Prostate gland (tissue), 2 donors: ENCODE measurements around the gene IMMP2L. TPM values are rescaled to one million over a fixed set of nuclear protein-coding genes. Genes with fewer than 3 reads are reported as not detected.

Source experiments
- DNase-seq: peaks from one replicate; pipeline ENCODE4 v3.0.0-alpha.2; 2019; ENCODE audit warnings: low spot score
- H3K27ac ChIP-seq, 2 donors: fragments of 200-600 bp; sonication (generic); 2 replicates each; pipeline ENCODE4 v1.5.1; 2017 to 2019
- H3K27me3 ChIP-seq: fragments of 200-600 bp; sonication (generic); replicated peaks from 2 replicates; pipeline ENCODE4 v1.5.1; 2019; ENCODE audit not compliant: insufficient read depth
- H3K36me3 ChIP-seq, 2 donors: fragments of 200-600 bp; sonication (generic); 1 replicate in 1 of 2; 2 replicates in 1 of 2; pipeline versions ENCODE4 v1.5.1 to v1.8.1; 2017 to 2019
- H3K4me1 ChIP-seq: fragments of 200-600 bp; sonication (generic); replicated peaks from 2 replicates; pipeline ENCODE4 v1.5.1; 2019
- H3K4me3 ChIP-seq, 2 donors: fragments of 200-600 bp; sonication (generic); 2 replicates each; pipeline ENCODE4 v1.5.1; 2017 to 2019
- H3K9me3 ChIP-seq: fragments of 200-600 bp; sonication (generic); 2 replicates; pipeline ENCODE4 v1.5.1; 2017
- CTCF ChIP-seq, 4 experiments: fragments of 200-600 bp in 2 of 4; fragments of 450-650 bp in 2 of 4; sonication (generic) in 2 of 4; IDR thresholded peaks; 1 replicate in 3 of 4; 2 replicates in 1 of 4; pipeline ENCODE4 v1.5.1; 2016 to 2019; ENCODE audit warnings: antibody characterized with exemption in 4 of 4, mild to moderate bottlenecking in 2 of 4, moderate library complexity in 2 of 4
- POLR2A ChIP-seq: fragments of 450-650 bp; IDR thresholded peaks from one replicate; pipeline ENCODE4 v1.6.1; 2016; ENCODE audit warnings: antibody characterized with exemption, mild to moderate bottlenecking
- POLR2AphosphoS5 ChIP-seq: sonication (generic); formaldehyde crosslinking; IDR thresholded peaks from one replicate; pipeline ENCODE4 v1.6.1; 2017; ENCODE audit warnings: antibody characterized with exemption
- WGBS: methylation state at CpG from one replicate; pipeline ENCODE4 v1.1.5; 2018; 5-methylcytosine and 5-hydroxymethylcytosine counted together
- intact Hi-C: fragments of 100-400 bp; cut with DNase I; formaldehyde crosslinking; loops from one replicate; pipeline ENCODE4 v1.14.2; 2022
- total RNA-seq, 2 donors: library from RNA; depleted of rRNA; stranded (reverse); fragments of >200 nt; gene quantifications; one replicate each; pipeline ENCODE4 v1.1.0, GENCODE V29; 2016

IMMP2L gene
- total RNA-seq, 2 donors from 2014 or later, result 16.9 to 20.4 TPM

GRCh38 chr7:110647266-110647665, 915.0 kb downstream of the IMMP2L start:
- TF ChIP-seq POLR2A, result no peak
- TF ChIP-seq CTCF (IDR thresholded peaks at IDR 0.05), result no peak
- no peak for TF ChIP-seq POLR2AphosphoS5
- Histone ChIP-seq H3K36me3 (no peaks in the 10 kb centered on the region), H3K9me3 (no peaks in the 10 kb centered on the region), H3K27ac (no peak overlapping the region), H3K4me1 (no peaks in the 10 kb centered on the region), H3K27me3 (no peaks in the 10 kb centered on the region), H3K4me3 (no peak overlapping the region)
- intact Hi-C loops, result no loop called here
- DNase-seq, result no peak
- WGBS, result 98% methylated on average over 4 of the region's 4 CpGs

- Histone ChIP-seq H3K4me1 (no peaks in the 10 kb centered on the region), H3K36me3 (no peaks in the 10 kb centered on the region), H3K9me3 (no peaks in the 10 kb centered on the region), H3K27me3 (no peaks in the 10 kb centered on the region), H3K4me3 (no peak overlapping the region), H3K27ac (no peak overlapping the region)
- 81% methylated on average over 2 of the region's 2 CpGs for WGBS
- no peak for DNase-seq
- intact Hi-C loops, result no loop called here
- no peak for TF ChIP-seq POLR2A
- TF ChIP-seq POLR2AphosphoS5, result no peak
- TF ChIP-seq CTCF (IDR thresholded peaks at IDR 0.05), result no peak
These were observed 915.5 kb downstream of the IMMP2L start for GRCh38 chr7:110646804-110647203.

GRCh38 chr7:110645616-110646015, 916.7 kb downstream of the IMMP2L start:
- H3K4me1 ChIP-seq, result no peaks in the 10 kb centered on the region
- no peaks in the 10 kb centered on the region for H3K27me3 ChIP-seq
- intact Hi-C loops, result no loop called here
- no peaks in the 10 kb centered on the region for H3K9me3 ChIP-seq
- H3K36me3 ChIP-seq, result no peaks in the 10 kb centered on the region
- no peak for TF ChIP-seq POLR2AphosphoS5
- no peak for TF ChIP-seq POLR2A
- no peak for TF ChIP-seq CTCF (IDR thresholded peaks at IDR 0.05)
- no peak for DNase-seq
- no peak overlapping the region for H3K4me3 ChIP-seq
- 76% methylated on average over 2 of the region's 2 CpGs for WGBS
- no peak overlapping the region for H3K27ac ChIP-seq

GRCh38 chr7:110645060-110645459, 917.2 kb downstream of the IMMP2L start:
- Histone ChIP-seq H3K4me1 (no peaks in the 10 kb centered on the region), H3K36me3 (no peaks in the 10 kb centered on the region), H3K4me3 (no peak overlapping the region), H3K27ac (no peak overlapping the region), H3K9me3 (no peaks in the 10 kb centered on the region), H3K27me3 (no peaks in the 10 kb centered on the region)
- no peak for DNase-seq
- TF ChIP-seq POLR2A (no peak), CTCF (IDR thresholded peaks at IDR 0.05) (no peak), POLR2AphosphoS5 (no peak)
- WGBS, result 87% methylated on average over 3 of the region's 3 CpGs
- intact Hi-C loops, result no loop called here

- Histone ChIP-seq H3K36me3 (no peaks in the 10 kb centered on the region), H3K4me1 (no peaks in the 10 kb centered on the region), H3K4me3 (no peak overlapping the region), H3K9me3 (no peaks in the 10 kb centered on the region), H3K27ac (no peak overlapping the region), H3K27me3 (no peaks in the 10 kb centered on the region)
- intact Hi-C loops, result no loop called here
- no peak for TF ChIP-seq CTCF (IDR thresholded peaks at IDR 0.05)
- no peak for TF ChIP-seq POLR2A
- 95% methylated on average over 5 of the region's 5 CpGs for WGBS
- DNase-seq, result no peak
These were observed 925.0 kb downstream of the IMMP2L start for GRCh38 chr7:110637252-110637651.
